GM12878 (cell line): Measurements from ENCODE around the gene MAP1S. TPM values are rescaled to one million over a fixed set of nuclear protein-coding genes. Genes with fewer than 3 reads are reported as not detected.
A peak's percentile ranks its signal among the peaks of the same experiment; 100 is the strongest.

Source experiments
- ATAC-seq: fragments of 200-7000 bp; cut with Tn5 transposase; 3 replicates; pipeline ENCODE4 v1.9.1; 2020; ENCODE audit warnings: mild to moderate bottlenecking, moderate library complexity
- BruUV-seq: library from RNA; stranded (reverse); fragments of 400-500 nt; replicated peaks from 2 replicates; lab custom pipeline; 2021; lab: Mats Ljungman, UMichigan
- CTCF ChIA-PET: fragments of 300-600 bp; sonication (Branson Sonifier 250); formaldehyde crosslinking; extraction: SDS; loops from one replicate; lab custom pipeline; 2021; ENCODE audit warnings: inconsistent platforms; lab: Yijun Ruan, JAX
- POLR2A ChIA-PET: fragments of 350-600 bp; formaldehyde crosslinking; extraction: SDS; loops from one replicate; lab custom pipeline; 2021; ENCODE audit warnings: inconsistent platforms; lab: Charles Lee
- RAD21 ChIA-PET: fragments of 300-600 bp; sonication (Branson Sonifier 250); formaldehyde crosslinking; loops from one replicate; lab custom pipeline; 2023; ENCODE audit warnings: antibody characterized with exemption; ENCODE audit not compliant: unreplicated experiment; lab: Charles Lee
- SMC1A ChIA-PET: fragments of 300-600 bp; sonication (Branson Sonifier 250); formaldehyde crosslinking; loops from one replicate; lab custom pipeline; 2023; ENCODE audit not compliant: unreplicated experiment, uncharacterized antibody; lab: Charles Lee
- DNase-seq: peaks from one replicate; pipeline ENCODE4 v3.0.0-alpha.2; 2011; ENCODE audit warnings: low read depth, low spot score
- FAIRE-seq: peaks from 3 replicates; lab custom pipeline; 2011; peaks lifted over from hg19 to GRCh38; lab: Jason Lieb, UNC
- H2AFZ ChIP-seq: 2 replicates; pipeline ENCODE4 v1.6.0; 2011; ENCODE audit warnings: low read depth, low read length, control low read depth; ENCODE audit not compliant: control insufficient read depth
- H3K27ac ChIP-seq: 2 replicates; pipeline ENCODE4 v1.5.1; 2011; ENCODE audit warnings: control low read depth; ENCODE audit not compliant: control insufficient read depth, insufficient read depth
- H3K27me3 ChIP-seq, 2 experiments: replicated peaks in 1 of 2; 2 replicates each; pipeline versions ENCODE4 v1.6.0 to v1.6.1; 2011; ENCODE audit warnings: low read length in 1 of 2; ENCODE audit not compliant: control insufficient read depth in 2 of 2, insufficient read depth in 2 of 2
- H3K36me3 ChIP-seq, 2 experiments: 2 replicates each; pipeline ENCODE4 v1.5.1; 2011; ENCODE audit warnings: low read length in 1 of 2; ENCODE audit not compliant: control insufficient read depth in 2 of 2, insufficient read depth in 2 of 2
- H3K4me1 ChIP-seq: 2 replicates; pipeline ENCODE4 v1.6.1; 2011; ENCODE audit warnings: mild to moderate bottlenecking, low read length, moderate library complexity, mixed read lengths; ENCODE audit not compliant: control insufficient read depth, insufficient read depth
- H3K4me2 ChIP-seq: 2 replicates; pipeline ENCODE4 v1.6.0; 2011; ENCODE audit warnings: control low read depth; ENCODE audit not compliant: control insufficient read depth, insufficient read depth
- H3K4me3 ChIP-seq: fragments of 200-600 bp; sonication (generic); 2 replicates; pipeline ENCODE4 v1.5.1; 2016
- H3K79me2 ChIP-seq: 2 replicates; pipeline ENCODE4 v1.6.0; 2011; ENCODE audit warnings: low read length; ENCODE audit not compliant: control insufficient read depth, insufficient read depth
- H3K9ac ChIP-seq: 2 replicates; pipeline ENCODE4 v1.8.0; 2011; ENCODE audit warnings: low read length, control low read depth, mixed read lengths; ENCODE audit not compliant: control insufficient read depth, insufficient read depth
- H3K9me3 ChIP-seq: replicated peaks from 3 replicates; pipeline ENCODE4 v1.5.1; 2011; ENCODE audit warnings: mild to moderate bottlenecking, low read length; ENCODE audit not compliant: control insufficient read depth, insufficient read depth
- H4K20me1 ChIP-seq: 2 replicates; pipeline ENCODE4 v1.6.0; 2011; ENCODE audit not compliant: control insufficient read depth, insufficient read depth
- BCL11A ChIP-seq: IDR thresholded peaks from 2 replicates; pipeline ENCODE4 v1.6.1; 2011; ENCODE audit warnings: low read depth, low read length
- CEBPB ChIP-seq, 2 experiments: fragments of 150-350 bp in 1 of 2; IDR thresholded peaks; 2 replicates each; pipeline ENCODE4 v1.6.1; 2012 to 2014; ENCODE audit warnings: low read depth in 2 of 2, low read length in 2 of 2, borderline replicate concordance in 1 of 2, inconsistent platforms in 1 of 2
- CHD2 ChIP-seq: IDR thresholded peaks from 2 replicates; pipeline ENCODE4 v1.6.1; 2011; ENCODE audit warnings: low read depth, low read length, improper control_type of control experiment, borderline replicate concordance
- DPF2 ChIP-seq: fragments of 450-650 bp; IDR thresholded peaks from 2 replicates; pipeline ENCODE4 v1.6.1; 2017; ENCODE audit warnings: mild to moderate bottlenecking
- EZH2 ChIP-seq: IDR thresholded peaks from 2 replicates; pipeline ENCODE4 v1.6.1; 2012; ENCODE audit warnings: low read depth, mild to moderate bottlenecking, control low read depth, inconsistent platforms, low read length, borderline replicate concordance; ENCODE audit not compliant: control insufficient read depth
- IRF4 ChIP-seq: IDR thresholded peaks from 2 replicates; pipeline ENCODE4 v1.6.1; 2011; ENCODE audit warnings: low read depth, low read length
- KDM1A ChIP-seq: fragments of 200-600 bp; sonication (generic); IDR thresholded peaks from 2 replicates; pipeline ENCODE4 v1.6.1; 2016; ENCODE audit warnings: borderline replicate concordance
- MEF2A ChIP-seq: IDR thresholded peaks from 2 replicates; pipeline ENCODE4 v1.6.1; 2011; ENCODE audit warnings: low read depth, mild to moderate bottlenecking, low read length, moderate library complexity; ENCODE audit not compliant: insufficient read depth
- MTA2 ChIP-seq: fragments of 450-650 bp; IDR thresholded peaks from 2 replicates; pipeline ENCODE4 v1.6.1; 2016; ENCODE audit warnings: low read depth, mild to moderate bottlenecking, moderate library complexity
- NBN ChIP-seq: fragments of 450-650 bp; IDR thresholded peaks from 2 replicates; pipeline ENCODE4 v1.6.1; 2016
- NFYB ChIP-seq: IDR thresholded peaks from 2 replicates; pipeline ENCODE4 v1.6.1; 2011; ENCODE audit warnings: low read depth, mild to moderate bottlenecking, low read length, improper control_type of control experiment, moderate library complexity; ENCODE audit not compliant: insufficient read depth
- PML ChIP-seq: IDR thresholded peaks from 2 replicates; pipeline ENCODE4 v1.6.1; 2012; ENCODE audit warnings: low read length, inconsistent platforms
- SMARCA5 ChIP-seq: fragments of 450-650 bp; IDR thresholded peaks from 2 replicates; pipeline ENCODE4 v1.6.1; 2017; ENCODE audit warnings: mild to moderate bottlenecking
- SMC3 ChIP-seq: IDR thresholded peaks from 2 replicates; pipeline ENCODE4 v1.6.1; 2011; ENCODE audit warnings: low read length, improper control_type of control experiment, borderline replicate concordance
- STAT3 ChIP-seq: IDR thresholded peaks from 2 replicates; pipeline ENCODE4 v1.6.1; 2011; ENCODE audit warnings: low read depth, low read length, improper control_type of control experiment
- ZNF592 ChIP-seq: fragments of 450-650 bp; IDR thresholded peaks from 2 replicates; pipeline ENCODE4 v1.6.1; 2017; ENCODE audit warnings: mild to moderate bottlenecking, moderate library complexity
- WGBS: methylation state at CpG from one replicate; pipeline ENCODE4 v1.1.6; 2016; ENCODE audit warnings: low lambda C conversion rate; ENCODE audit not compliant: insufficient replicate concordance, insufficient coverage; ENCODE audit errors: missing lambda C conversion rate; 5-methylcytosine and 5-hydroxymethylcytosine counted together
- in situ Hi-C: fragments of 300-500 bp; cut with MboI; formaldehyde crosslinking; loops from 9 replicates; pipeline ENCODE4 v1.14.3; 2018; ENCODE audit warnings: mixed read lengths
- intact Hi-C: fragments of 100-400 bp; cut with micrococcal nuclease; formaldehyde crosslinking; loops from one replicate; pipeline ENCODE4 v1.14.2; 2022; ENCODE audit not compliant: unreplicated experiment
- polyA plus RNA-seq, 11 experiments: library from polyadenylated mRNA; depleted of rRNA in 4 of 11; unstranded in 6 of 11; stranded (reverse) in 5 of 11; fragments of >200 nt; fragmentation: Nextera tagmentation in 4 of 11; fragmentation: Illumina TruSeq in 1 of 11; extraction: Ambion mirVana in 4 of 11; extraction: Trizol in 1 of 11; gene quantifications; 1 replicate in 1 of 11; 2 replicates in 10 of 11; pipeline versions ENCODE4 v1.2.1 to v1.2.3, GENCODE V29; 2011 to 2016; ENCODE audit warnings: inconsistent platforms in 2 of 11, missing spikeins in 2 of 11, low read depth in 1 of 11
- total RNA-seq, 4 experiments: library from RNA; depleted of rRNA in 3 of 4; stranded (reverse); fragments of >200 nt in 3 of 4; fragmentation: Illumina TruSeq in 1 of 4; extraction: Trizol in 1 of 4; gene quantifications; 2 replicates each; pipeline versions ENCODE4 v1.2.1 to v1.2.3, GENCODE V29; 2013 to 2021

The MAP1S gene
- total and polyA plus RNA-seq, 10 of the 15 experiments (the other 5 are each of a cell fraction or from before 2014, with no cell fraction given) = 2.1 to 63.9 (median 15.0) TPM

- TF ChIP-seq CHD2 (no peak), NFYB (peak; percentile 61), SMC3 (peak; percentile 97)
These were observed 15.3 kb upstream of the MAP1S start (continued) for GRCh38 chr19:17703824-17704463.

- Histone ChIP-seq H3K4me2 (no peak overlapping the region), H3K4me1 (no peaks in the 10 kb centered on the region)
These were observed 12.5 kb upstream of the MAP1S start for GRCh38 chr19:17706750-17707181.

More at GRCh38 chr19:17706750-17707181, 12.5 kb upstream of the MAP1S start:
- POLR2A ChIA-PET = interaction anchor here (0.6 to 0.8 kb wide), 2 partner anchors 12 to 228 kb away, joined by 3 to 5 read pairs; partner anchors contain the start of gene MAP1S
- H3K9me3 ChIP-seq = no peaks in the 10 kb centered on the region
- no TSS peak for BruUV-seq
- H3K36me3 ChIP-seq = no peaks in the 10 kb centered on the region
- no peak overlapping the region for H3K9ac ChIP-seq
- no peaks in the 10 kb centered on the region for H3K79me2 ChIP-seq
- CTCF ChIA-PET = interaction anchor here (0.9 to 7.6 kb wide), 8 partner anchors 12 to 148 kb away, joined by 4 to 108 read pairs (median 8); partner anchors contain the start of genes FCHO1 and MAP1S
- RAD21 ChIA-PET = interaction anchor here (1.1 to 4.7 kb wide), 6 partner anchors 11 to 153 kb away, joined by 3 to 31 read pairs (median 14); partner anchors contain the start of gene RPL18A
- no peak for FAIRE-seq
- TF ChIP-seq PML = no peak
- TF ChIP-seq BCL11A = no peak
- TF ChIP-seq MTA2 = no peak
- TF ChIP-seq DPF2 = no peak
- no peak for TF ChIP-seq IRF4
- no peak for TF ChIP-seq NBN
- no peak for TF ChIP-seq KDM1A
- TF ChIP-seq SMARCA5 = no peak
- TF ChIP-seq ZNF592 = no peak
- TF ChIP-seq MEF2A = no peak
- no peak for TF ChIP-seq CEBPB (IDR thresholded peaks at IDR 0.05; ENCODE audit: borderline replicate concordance in 1 of 2, low read depth in 2 of 2, low read length in 2 of 2)
- TF ChIP-seq EZH2 = no peak
- TF ChIP-seq STAT3 = no peak
- no peak for ATAC-seq
- no peaks in the 10 kb centered on the region for H3K27me3 ChIP-seq
- intact Hi-C loops = no loop called here
- in situ Hi-C loops = no loop called here
- H3K4me3 ChIP-seq = no peak overlapping the region
- DNase-seq = no peak
- SMC1A ChIA-PET = interaction anchor here (0.7 to 6.4 kb wide), 8 partner anchors 10 to 146 kb away, joined by 3 to 49 read pairs (median 4); partner anchors contain the start of genes FCHO1, JAK3 and MAP1S
- H4K20me1 ChIP-seq = no peaks in the 10 kb centered on the region
- WGBS = 62% methylated on average over 17 of the region's 17 CpGs
- no peak overlapping the region for H2AFZ ChIP-seq
- no peak overlapping the region for H3K27ac ChIP-seq
